Loucy (cell line): ENCODE data around the gene ITSN1.

Source experiments
- H2AFZ ChIP-seq: fragments of 200-600 bp; sonication (generic); 2 replicates; pipeline ENCODE4 v1.6.0; 2016; ENCODE audit warnings: antibody characterized with exemption, mild to moderate bottlenecking, low read length, moderate library complexity
- H3F3A ChIP-seq: fragments of 200-600 bp; 2 replicates; pipeline ENCODE4 v1.6.0; 2016; ENCODE audit warnings: antibody characterized with exemption, low read depth, mild to moderate bottlenecking
- H3K27me3 ChIP-seq: fragments of 200-600 bp; sonication (generic); 2 replicates; pipeline ENCODE4 v1.6.1; 2014; ENCODE audit warnings: low read length, mild to moderate bottlenecking; ENCODE audit not compliant: insufficient read depth, poor library complexity, severe bottlenecking
- H3K36me3 ChIP-seq: fragments of 200-600 bp; sonication (generic); 2 replicates; pipeline ENCODE4 v1.6.1; 2016; ENCODE audit warnings: low read length; ENCODE audit not compliant: insufficient read depth
- H3K4me1 ChIP-seq: fragments of 200-600 bp; sonication (generic); 2 replicates; pipeline ENCODE4 v1.5.1; 2014; ENCODE audit warnings: low read length, mild to moderate bottlenecking; ENCODE audit not compliant: insufficient read depth, poor library complexity, severe bottlenecking
- H3K4me2 ChIP-seq: fragments of 200-600 bp; sonication (generic); 2 replicates; pipeline ENCODE4 v1.6.0; 2014; ENCODE audit warnings: antibody characterized with exemption, low read length, low read depth, mild to moderate bottlenecking; ENCODE audit not compliant: poor library complexity, severe bottlenecking
- H3K4me3 ChIP-seq: fragments of 200-600 bp; sonication (generic); 2 replicates; pipeline ENCODE4 v1.5.1; 2014; ENCODE audit warnings: low read length, mild to moderate bottlenecking, mixed read lengths; ENCODE audit not compliant: poor library complexity, severe bottlenecking
- H3K79me2 ChIP-seq: fragments of 200-600 bp; sonication (generic); 2 replicates; pipeline ENCODE4 v1.6.1; 2014; ENCODE audit warnings: low read length; ENCODE audit not compliant: insufficient read depth
- H3K9ac ChIP-seq: fragments of 200-600 bp; sonication (generic); 2 replicates; pipeline ENCODE4 v1.6.0; 2014; ENCODE audit warnings: mild to moderate bottlenecking, low read depth, low read length, moderate library complexity; ENCODE audit not compliant: poor library complexity, severe bottlenecking
- H3K9me2 ChIP-seq: fragments of 200-600 bp; sonication (generic); replicated peaks from 2 replicates; pipeline ENCODE4 v1.6.1; 2016; ENCODE audit warnings: low read depth, low read length, mixed read lengths
- H3K9me3 ChIP-seq: fragments of 200-600 bp; sonication (generic); 2 replicates; pipeline ENCODE4 v1.6.1; 2014; ENCODE audit warnings: mild to moderate bottlenecking, antibody characterized with exemption, low read length, low read depth; ENCODE audit not compliant: insufficient read depth
- H4K20me1 ChIP-seq: fragments of 200-600 bp; sonication (generic); 2 replicates; pipeline ENCODE4 v1.6.0; 2014; ENCODE audit warnings: antibody characterized with exemption, low read length, mild to moderate bottlenecking; ENCODE audit not compliant: insufficient read depth, poor library complexity, severe bottlenecking
- EZH2phosphoT487 ChIP-seq: fragments of 200-600 bp; IDR thresholded peaks from 2 replicates; pipeline ENCODE4 v1.6.1; 2018; ENCODE audit warnings: antibody characterized with exemption, mild to moderate bottlenecking, moderate library complexity, borderline replicate concordance
- TF ChIP-seq, protein P1 (sequence below): fragments of 200-600 bp; sonication (generic); conservative IDR thresholded peaks from 2 replicates; pipeline ENCODE4 v1.5.1; 2014; ENCODE audit warnings: mild to moderate bottlenecking, antibody characterized with exemption, low read length

ITSN1 gene

DNA sequence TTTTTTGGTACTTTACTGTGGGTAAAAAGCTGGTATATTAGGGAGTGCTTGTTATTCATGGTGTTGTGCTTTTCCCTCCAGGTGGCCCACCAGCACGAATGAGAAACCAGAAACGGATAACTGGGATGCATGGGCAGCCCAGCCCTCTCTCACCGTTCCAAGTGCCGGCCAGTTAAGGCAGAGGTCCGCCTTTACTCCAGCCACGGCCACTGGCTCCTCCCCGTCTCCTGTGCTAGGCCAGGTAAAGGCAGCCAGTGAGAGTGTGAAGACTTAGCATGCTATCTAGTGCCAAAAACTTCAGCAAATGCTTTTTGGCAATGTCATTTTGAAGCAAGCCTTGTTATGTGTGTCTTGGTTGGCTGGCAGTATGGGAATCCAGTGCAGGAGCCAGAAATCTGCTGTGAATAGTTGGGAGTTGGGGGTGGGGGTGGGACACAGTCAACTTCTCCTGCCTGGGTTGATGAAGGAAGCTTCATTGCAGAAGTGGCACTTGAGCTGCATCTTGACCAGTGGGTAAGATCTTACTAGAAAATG, 171.6 kb downstream of the ITSN1 start:
- 0 out of 2 replicates have a peak, but pooled peaks cover 2% of the 10 kb centered on the region for H3F3A ChIP-seq
- H3K4me2 ChIP-seq: no peak overlapping the region
- no peak overlapping the region for H3K4me3 ChIP-seq
- no peak overlapping the region for H2AFZ ChIP-seq
- TF ChIP-seq EZH2phosphoT487: no peak
- TF ChIP-seq, protein P1, sequence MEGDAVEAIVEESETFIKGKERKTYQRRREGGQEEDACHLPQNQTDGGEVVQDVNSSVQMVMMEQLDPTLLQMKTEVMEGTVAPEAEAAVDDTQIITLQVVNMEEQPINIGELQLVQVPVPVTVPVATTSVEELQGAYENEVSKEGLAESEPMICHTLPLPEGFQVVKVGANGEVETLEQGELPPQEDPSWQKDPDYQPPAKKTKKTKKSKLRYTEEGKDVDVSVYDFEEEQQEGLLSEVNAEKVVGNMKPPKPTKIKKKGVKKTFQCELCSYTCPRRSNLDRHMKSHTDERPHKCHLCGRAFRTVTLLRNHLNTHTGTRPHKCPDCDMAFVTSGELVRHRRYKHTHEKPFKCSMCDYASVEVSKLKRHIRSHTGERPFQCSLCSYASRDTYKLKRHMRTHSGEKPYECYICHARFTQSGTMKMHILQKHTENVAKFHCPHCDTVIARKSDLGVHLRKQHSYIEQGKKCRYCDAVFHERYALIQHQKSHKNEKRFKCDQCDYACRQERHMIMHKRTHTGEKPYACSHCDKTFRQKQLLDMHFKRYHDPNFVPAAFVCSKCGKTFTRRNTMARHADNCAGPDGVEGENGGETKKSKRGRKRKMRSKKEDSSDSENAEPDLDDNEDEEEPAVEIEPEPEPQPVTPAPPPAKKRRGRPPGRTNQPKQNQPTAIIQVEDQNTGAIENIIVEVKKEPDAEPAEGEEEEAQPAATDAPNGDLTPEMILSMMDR: no peak
- H3K9me3 ChIP-seq: no peaks in the 10 kb centered on the region
- H3K79me2 ChIP-seq: no peaks in the 10 kb centered on the region
- no peaks in the 10 kb centered on the region for H3K36me3 ChIP-seq
- H3K4me1 ChIP-seq: peaks cover 53% of the 10 kb centered on the region
- no peaks in the 10 kb centered on the region for H4K20me1 ChIP-seq
- H3K9me2 ChIP-seq: no peaks in the 10 kb centered on the region
- H3K9ac ChIP-seq: no peak overlapping the region
- H3K27me3 ChIP-seq: no peaks in the 10 kb centered on the region

DNA sequence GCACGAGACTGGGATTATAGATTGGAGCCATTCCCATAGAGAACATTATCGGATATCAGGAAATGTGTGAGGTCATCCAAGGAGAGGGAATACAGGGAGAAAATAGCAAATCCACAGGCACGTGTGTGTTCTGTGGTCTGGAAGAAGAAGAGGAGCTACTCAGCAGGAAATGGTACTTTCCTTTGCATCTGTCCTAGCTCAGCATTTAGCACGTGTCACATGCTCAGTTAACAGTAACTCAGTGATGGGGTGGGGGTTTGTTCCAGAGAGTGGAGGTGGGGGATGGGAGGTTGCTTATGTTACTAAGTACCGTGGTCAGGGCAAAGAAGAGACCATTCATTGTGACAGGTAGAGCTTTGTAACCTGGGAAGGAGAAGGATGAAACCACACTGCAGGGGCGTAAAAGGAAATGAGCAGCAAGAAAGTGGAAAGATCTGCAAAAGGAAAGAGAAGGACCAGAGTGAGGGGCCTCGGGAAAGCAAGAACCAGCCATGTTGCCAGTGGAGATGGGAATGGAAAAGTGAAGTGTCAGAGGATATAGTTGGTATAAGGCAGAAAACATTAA, 172.9 kb downstream of the ITSN1 start:
- Histone ChIP-seq H3K79me2 (no peaks in the 10 kb centered on the region), H2AFZ (peak overlapping the region; percentile 32), H4K20me1 (no peaks in the 10 kb centered on the region), H3K9me2 (no peaks in the 10 kb centered on the region), H3K27me3 (no peaks in the 10 kb centered on the region), H3K4me2 (peak overlapping the region; percentile 47), H3K9ac (peak overlapping the region; percentile 44), H3K9me3 (no peaks in the 10 kb centered on the region), H3F3A (0 out of 2 replicates have a peak, but pooled peaks cover 2% of the 10 kb centered on the region), H3K4me1 (peaks cover 53% of the 10 kb centered on the region), H3K36me3 (no peaks in the 10 kb centered on the region), H3K4me3 (peak overlapping the region; percentile 5)
- TF ChIP-seq, protein P1: no peak
- no peak for TF ChIP-seq EZH2phosphoT487

GRCh38 chr21:33816174-33816573, 173.9 kb downstream of the ITSN1 start:
- H3K36me3 ChIP-seq: no peaks in the 10 kb centered on the region
- H3F3A ChIP-seq: 0 out of 2 replicates have a peak, but pooled peaks cover 2% of the 10 kb centered on the region
- no peaks in the 10 kb centered on the region for H3K27me3 ChIP-seq
- TF ChIP-seq, protein P1: no peak
- TF ChIP-seq EZH2phosphoT487: no peak
- H3K4me2 ChIP-seq: no peak overlapping the region
- H3K9me3 ChIP-seq: no peaks in the 10 kb centered on the region
- H3K4me3 ChIP-seq: no peak overlapping the region
- no peaks in the 10 kb centered on the region for H3K79me2 ChIP-seq
- H3K9ac ChIP-seq: no peak overlapping the region
- H3K4me1 ChIP-seq: peaks cover 45% of the 10 kb centered on the region
- H3K9me2 ChIP-seq: no peaks in the 10 kb centered on the region
- no peak overlapping the region for H2AFZ ChIP-seq
- no peaks in the 10 kb centered on the region for H4K20me1 ChIP-seq
